22Rv1 (cell line): ENCODE measurements around the gene EFEMP1.

Source experiments
- CTCF ChIP-seq: fragments of 450-650 bp; IDR thresholded peaks from 2 replicates; pipeline ENCODE4 v1.5.1; 2017; ENCODE audit warnings: mild to moderate bottlenecking
- ZFX ChIP-seq: fragments of 450-650 bp; IDR thresholded peaks from 2 replicates; pipeline ENCODE4 v1.6.1; 2017; ENCODE audit warnings: antibody characterized with exemption, borderline replicate concordance

GRCh38 chr2:55961318-55961911 is 37.8 kb upstream of the EFEMP1 start:
- peak; percentile 85 for TF ChIP-seq CTCF
- TF ChIP-seq ZFX = no peak
